ENCODE measurements around the gene NECTIN2. TPM values are rescaled to one million over a fixed set of nuclear protein-coding genes. Genes with fewer than 3 reads are reported as not detected.
A peak's percentile ranks its signal among the peaks of the same experiment; 100 is the strongest.

NECTIN2 gene
- total RNA-seq, 1 donor from 2014 or later = 116 TPM

DNA sequence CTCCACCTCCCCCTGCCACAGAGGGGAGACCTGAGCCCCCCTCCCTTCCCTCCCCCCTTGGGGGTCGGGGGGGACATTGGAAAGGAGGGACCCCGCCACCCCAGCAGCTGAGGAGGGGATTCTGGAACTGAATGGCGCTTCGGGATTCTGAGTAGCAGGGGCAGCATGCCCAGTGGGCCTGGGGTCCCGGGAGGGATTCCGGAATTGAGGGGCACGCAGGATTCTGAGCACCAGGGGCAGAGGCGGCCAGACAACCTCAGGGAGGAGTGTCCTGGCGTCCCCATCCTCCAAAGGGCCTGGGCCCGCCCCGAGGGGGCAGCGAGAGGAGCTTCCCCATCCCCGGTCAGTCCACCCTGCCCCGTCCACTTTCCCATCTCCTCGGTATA lies 57.1 kb downstream of the NECTIN2 start:
- Mint-ChIP-seq H3K36me3 (ENCODE audit: low read depth) (peaks cover 6% of the 10 kb centered on the region), H3K4me3 (ENCODE audit: unreplicated experiment) (no peak overlapping the region), H3K27ac (ENCODE audit: unreplicated experiment) (no peak overlapping the region), H3K4me1 (ENCODE audit: low read depth) (peaks cover 12% of the 10 kb centered on the region), H3K27me3 (ENCODE audit: low read depth) (no peaks in the 10 kb centered on the region), H3K9me3 (ENCODE audit: low read depth) (no peaks in the 10 kb centered on the region)
- TF ChIP-seq, protein P1, sequence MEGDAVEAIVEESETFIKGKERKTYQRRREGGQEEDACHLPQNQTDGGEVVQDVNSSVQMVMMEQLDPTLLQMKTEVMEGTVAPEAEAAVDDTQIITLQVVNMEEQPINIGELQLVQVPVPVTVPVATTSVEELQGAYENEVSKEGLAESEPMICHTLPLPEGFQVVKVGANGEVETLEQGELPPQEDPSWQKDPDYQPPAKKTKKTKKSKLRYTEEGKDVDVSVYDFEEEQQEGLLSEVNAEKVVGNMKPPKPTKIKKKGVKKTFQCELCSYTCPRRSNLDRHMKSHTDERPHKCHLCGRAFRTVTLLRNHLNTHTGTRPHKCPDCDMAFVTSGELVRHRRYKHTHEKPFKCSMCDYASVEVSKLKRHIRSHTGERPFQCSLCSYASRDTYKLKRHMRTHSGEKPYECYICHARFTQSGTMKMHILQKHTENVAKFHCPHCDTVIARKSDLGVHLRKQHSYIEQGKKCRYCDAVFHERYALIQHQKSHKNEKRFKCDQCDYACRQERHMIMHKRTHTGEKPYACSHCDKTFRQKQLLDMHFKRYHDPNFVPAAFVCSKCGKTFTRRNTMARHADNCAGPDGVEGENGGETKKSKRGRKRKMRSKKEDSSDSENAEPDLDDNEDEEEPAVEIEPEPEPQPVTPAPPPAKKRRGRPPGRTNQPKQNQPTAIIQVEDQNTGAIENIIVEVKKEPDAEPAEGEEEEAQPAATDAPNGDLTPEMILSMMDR (IDR thresholded peaks at IDR 0.05) = no peak
- DNase-seq (ENCODE audit: low spot score) = no peak

DNA sequence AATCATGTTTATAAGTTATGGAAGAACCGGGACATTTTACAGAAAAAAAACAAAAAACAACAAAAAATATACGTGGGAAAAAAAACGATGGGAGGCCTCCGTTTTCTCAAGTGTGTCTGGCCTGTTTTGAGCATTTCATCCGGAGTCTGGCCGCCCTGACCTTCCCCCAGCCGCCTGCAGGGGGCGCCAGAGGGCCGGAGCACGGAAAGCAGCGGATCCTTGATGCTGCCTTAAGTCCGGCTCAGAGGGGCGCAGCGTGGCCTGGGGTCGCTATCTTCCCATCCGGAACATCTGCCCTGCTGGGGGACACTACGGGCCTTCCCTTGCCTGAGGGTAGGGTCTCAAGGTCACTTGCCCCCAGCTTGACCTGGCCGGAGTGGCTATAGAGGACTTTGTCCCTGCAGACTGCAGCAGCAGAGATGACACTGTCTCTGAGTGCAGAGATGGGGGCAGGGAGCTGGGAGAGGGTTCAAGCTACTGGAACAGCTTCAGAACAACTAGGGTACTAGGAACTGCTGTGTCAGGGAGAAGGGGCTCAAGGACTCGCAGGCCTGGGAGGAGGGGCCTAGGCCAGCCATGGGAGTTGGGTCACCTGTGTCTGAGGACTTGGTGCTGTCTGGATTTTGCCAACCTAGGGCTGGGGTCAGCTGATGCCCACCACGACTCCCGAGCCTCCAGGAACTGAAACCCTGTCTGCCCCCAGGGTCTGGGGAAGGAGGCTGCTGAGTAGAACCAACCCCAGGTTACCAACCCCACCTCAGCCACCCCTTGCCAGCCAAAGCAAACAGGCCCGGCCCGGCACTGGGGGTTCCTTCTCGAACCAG lies 57.7 kb downstream of the NECTIN2 start:
- Mint-ChIP-seq H3K36me3 (ENCODE audit: low read depth) (peaks cover 5% of the 10 kb centered on the region), H3K4me1 (ENCODE audit: low read depth) (peaks cover 12% of the 10 kb centered on the region), H3K9me3 (ENCODE audit: low read depth) (no peaks in the 10 kb centered on the region), H3K27ac (ENCODE audit: unreplicated experiment) (no peak overlapping the region), H3K27me3 (ENCODE audit: low read depth) (no peaks in the 10 kb centered on the region), H3K4me3 (ENCODE audit: unreplicated experiment) (no peak overlapping the region)
- TF ChIP-seq, protein P1 (IDR thresholded peaks at IDR 0.05) = peak; percentile 97
- DNase-seq (ENCODE audit: low spot score) = no peak

DNA sequence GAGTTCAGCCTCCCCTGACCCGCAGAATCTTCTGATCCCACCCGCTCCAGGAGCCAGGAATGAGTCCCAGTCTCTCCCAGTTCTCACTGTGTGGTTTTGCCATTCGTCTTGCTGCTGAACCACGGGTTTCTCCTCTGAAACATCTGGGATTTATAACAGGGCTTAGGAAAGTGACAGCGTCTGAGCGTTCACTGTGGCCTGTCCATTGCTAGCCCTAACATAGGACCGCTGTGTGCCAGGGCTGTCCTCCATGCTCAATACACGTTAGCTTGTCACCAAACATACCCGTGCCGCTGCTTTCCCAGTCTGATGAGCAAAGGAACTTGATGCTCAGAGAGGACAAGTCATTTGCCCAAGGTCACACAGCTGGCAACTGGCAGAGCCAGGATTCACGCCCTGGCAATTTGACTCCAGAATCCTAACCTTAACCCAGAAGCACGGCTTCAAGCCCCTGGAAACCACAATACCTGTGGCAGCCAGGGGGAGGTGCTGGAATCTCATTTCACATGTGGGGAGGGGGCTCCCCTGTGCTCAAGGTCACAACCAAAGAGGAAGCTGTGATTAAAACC lies 58.4 kb downstream of the NECTIN2 start:
- peaks cover 12% of the 10 kb centered on the region for H3K4me1 Mint-ChIP-seq (ENCODE audit: low read depth)
- H3K9me3 Mint-ChIP-seq (ENCODE audit: low read depth) = no peaks in the 10 kb centered on the region
- DNase-seq (ENCODE audit: low spot score) = no peak
- H3K27ac Mint-ChIP-seq (ENCODE audit: unreplicated experiment) = no peak overlapping the region
- H3K27me3 Mint-ChIP-seq (ENCODE audit: low read depth) = no peaks in the 10 kb centered on the region
- H3K4me3 Mint-ChIP-seq (ENCODE audit: unreplicated experiment) = no peak overlapping the region
- H3K36me3 Mint-ChIP-seq (ENCODE audit: low read depth) = peaks cover 5% of the 10 kb centered on the region
- TF ChIP-seq, protein P1 (IDR thresholded peaks at IDR 0.05) = peak; percentile 54

DNA sequence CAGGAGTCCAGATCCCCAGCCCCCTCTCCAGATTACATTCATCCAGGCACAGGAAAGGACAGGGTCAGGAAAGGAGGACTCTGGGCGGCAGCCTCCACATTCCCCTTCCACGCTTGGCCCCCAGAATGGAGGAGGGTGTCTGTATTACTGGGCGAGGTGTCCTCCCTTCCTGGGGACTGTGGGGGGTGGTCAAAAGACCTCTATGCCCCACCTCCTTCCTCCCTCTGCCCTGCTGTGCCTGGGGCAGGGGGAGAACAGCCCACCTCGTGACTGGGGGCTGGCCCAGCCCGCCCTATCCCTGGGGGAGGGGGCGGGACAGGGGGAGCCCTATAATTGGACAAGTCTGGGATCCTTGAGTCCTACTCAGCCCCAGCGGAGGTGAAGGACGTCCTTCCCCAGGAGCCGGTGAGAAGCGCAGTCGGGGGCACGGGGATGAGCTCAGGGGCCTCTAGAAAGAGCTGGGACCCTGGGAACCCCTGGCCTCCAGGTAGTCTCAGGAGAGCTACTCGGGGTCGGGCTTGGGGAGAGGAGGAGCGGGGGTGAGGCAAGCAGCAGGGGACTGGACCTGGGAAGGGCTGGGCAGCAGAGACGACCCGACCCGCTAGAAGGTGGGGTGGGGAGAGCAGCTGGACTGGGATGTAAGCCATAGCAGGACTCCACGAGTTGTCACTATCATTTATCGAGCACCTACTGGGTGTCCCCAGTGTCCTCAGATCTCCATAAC lies 59.5 kb downstream of the NECTIN2 start, which contains the start of gene APOE:
Gene APOE (plus strand): TSS at position 360 of the 724 bp plus-strand sequence. CDS start 829 bp downstream, outside the sequence.
- no peaks in the 10 kb centered on the region for H3K27me3 Mint-ChIP-seq (ENCODE audit: low read depth)
- H3K36me3 Mint-ChIP-seq (ENCODE audit: low read depth) = peaks cover 5% of the 10 kb centered on the region
- DNase-seq (ENCODE audit: low spot score) = no peak
- peak within 1 kb of the TSS; percentile 80 for H3K4me3 Mint-ChIP-seq (ENCODE audit: unreplicated experiment)
- peak within 1 kb of the TSS; percentile 81 for H3K27ac Mint-ChIP-seq (ENCODE audit: unreplicated experiment)
- H3K4me1 Mint-ChIP-seq (ENCODE audit: low read depth) = peaks cover 18% of the 10 kb centered on the region
- TF ChIP-seq, protein P1 (IDR thresholded peaks at IDR 0.05) = no peak
- no peaks in the 10 kb centered on the region for H3K9me3 Mint-ChIP-seq (ENCODE audit: low read depth)

DNA sequence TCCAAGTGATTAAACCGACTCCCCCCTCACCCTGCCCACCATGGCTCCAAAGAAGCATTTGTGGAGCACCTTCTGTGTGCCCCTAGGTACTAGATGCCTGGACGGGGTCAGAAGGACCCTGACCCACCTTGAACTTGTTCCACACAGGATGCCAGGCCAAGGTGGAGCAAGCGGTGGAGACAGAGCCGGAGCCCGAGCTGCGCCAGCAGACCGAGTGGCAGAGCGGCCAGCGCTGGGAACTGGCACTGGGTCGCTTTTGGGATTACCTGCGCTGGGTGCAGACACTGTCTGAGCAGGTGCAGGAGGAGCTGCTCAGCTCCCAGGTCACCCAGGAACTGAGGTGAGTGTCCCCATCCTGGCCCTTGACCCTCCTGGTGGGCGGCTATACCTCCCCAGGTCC lies 61.5 kb downstream of the NECTIN2 start:
- H3K4me3 Mint-ChIP-seq (ENCODE audit: unreplicated experiment) = no peak overlapping the region
- no peaks in the 10 kb centered on the region for H3K27me3 Mint-ChIP-seq (ENCODE audit: low read depth)
- no peak for DNase-seq (ENCODE audit: low spot score)
- H3K27ac Mint-ChIP-seq (ENCODE audit: unreplicated experiment) = no peak overlapping the region
- no peaks in the 10 kb centered on the region for H3K9me3 Mint-ChIP-seq (ENCODE audit: low read depth)
- TF ChIP-seq, protein P1 (IDR thresholded peaks at IDR 0.05) = no peak
- H3K36me3 Mint-ChIP-seq (ENCODE audit: low read depth) = peaks cover 4% of the 10 kb centered on the region
- H3K4me1 Mint-ChIP-seq (ENCODE audit: low read depth) = peaks cover 29% of the 10 kb centered on the region

Measured in chondrocyte (in vitro differentiated cells).